ENCODE results near the gene PSPH. TPM values are rescaled to one million over a fixed set of nuclear protein-coding genes. Genes with fewer than 3 reads are reported as not detected.

PSPH gene
- total and polyA plus RNA-seq, 10 of the 15 experiments (the other 5 are each of a cell fraction or from before 2014, with no cell fraction given): 5.2 to 36.4 (median 23.9) TPM

DNA sequence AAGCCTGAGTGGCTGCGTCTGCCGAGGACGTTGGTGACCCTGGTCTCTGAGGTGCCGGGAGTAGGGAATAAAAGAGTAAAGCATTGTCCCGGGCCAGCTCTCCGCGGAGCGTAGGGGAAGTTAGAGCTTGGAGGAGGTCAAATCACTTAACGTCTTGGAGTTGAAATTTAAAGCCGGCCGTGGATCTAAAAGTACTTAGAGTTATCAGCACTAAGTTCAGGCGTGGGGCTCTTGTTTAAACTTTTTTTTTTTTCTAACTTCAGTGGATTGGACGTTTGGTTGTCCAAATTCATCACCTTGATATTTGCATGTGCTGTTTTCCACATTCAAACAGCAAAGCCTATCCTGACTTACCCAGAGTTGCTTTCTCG lies 86.2 kb downstream of the PSPH start:
- Histone ChIP-seq H3K27me3 (replicated peaks in 1 of 2; ENCODE audit: control insufficient read depth in 2 of 2, insufficient read depth in 2 of 2, low read length in 1 of 2) (no peaks in the 10 kb centered on the region), H3K9me3 (replicated peaks; ENCODE audit: control insufficient read depth, insufficient read depth, low read length) (no peaks in the 10 kb centered on the region), H3K4me3 (peak overlapping the region; percentile 91), H3K79me2 (ENCODE audit: control insufficient read depth, insufficient read depth, low read length) (peaks cover 12% of the 10 kb centered on the region), H3K4me1 (ENCODE audit: control insufficient read depth, insufficient read depth, low read length) (peaks cover 6% of the 10 kb centered on the region), H3K4me2 (ENCODE audit: control insufficient read depth, insufficient read depth) (peak overlapping the region; percentile 62), H2AFZ (ENCODE audit: control insufficient read depth, low read depth, low read length) (peak overlapping the region; percentile 41), H3K27ac (ENCODE audit: control insufficient read depth, insufficient read depth) (peak overlapping the region; percentile 73), H3K9ac (ENCODE audit: control insufficient read depth, insufficient read depth, low read length) (peak overlapping the region; percentile 81), H3K36me3 (ENCODE audit: control insufficient read depth in 2 of 2, insufficient read depth in 2 of 2, low read length in 1 of 2) (no peaks in the 10 kb centered on the region; a peak in 1 of 4 replicates), H4K20me1 (ENCODE audit: control insufficient read depth, insufficient read depth) (no peaks in the 10 kb centered on the region)
- FAIRE-seq: no peak
- ChIA-PET RAD21 (ENCODE audit: unreplicated experiment) (interaction anchor here (0.7 to 1.6 kb wide), 3 partner anchors 35 to 324 kb away, joined by 4 to 5 read pairs (median 5); partner anchors contain the start of genes CCT6A and PSPH), SMC1A (ENCODE audit: uncharacterized antibody, unreplicated experiment) (interaction anchor here (2.2 kb wide), 1 partner anchor 324 kb away, joined by 6 read pairs; no protein-coding TSS in a partner anchor), CTCF (interaction anchor here (0.7 to 1.9 kb wide), 8 partner anchors 9 to 532 kb away, joined by 3 to 9 read pairs (median 3); no protein-coding TSS in a partner anchor), POLR2A (interaction anchor here (0.9 kb wide), 1 partner anchor 86 kb away, joined by 4 read pairs; the partner anchor contains the start of genes CCT6A and PSPH)
- WGBS (ENCODE audit: insufficient coverage, insufficient replicate concordance, low lambda C conversion rate, missing lambda C conversion rate): 10% methylated on average over 14 of the region's 14 CpGs
- BruUV-seq (replicated peaks): no TSS peak
- in situ Hi-C loops (cut with MboI): loop anchor here (5.0 kb wide), 1 partner anchor 318 kb away; no protein-coding TSS in a partner anchor
- ATAC-seq: no peak
- TF ChIP-seq CBX5 (IDR thresholded peaks at IDR 0.05; ENCODE audit: low read depth) (no peak), CREB1 (IDR thresholded peaks at IDR 0.05; ENCODE audit: low read depth) (0 out of 2 replicates have a peak, but pooled peaks have one; percentile 1)
- intact Hi-C loops (cut with micrococcal nuclease; ENCODE audit: unreplicated experiment): loop anchor here (5.0 to 10.0 kb wide), 3 partner anchors 97 to 660 kb away; partner anchors contain the start of gene SUMF2
- DNase-seq (ENCODE audit: low read depth, low spot score): no peak

- H3K79me2 ChIP-seq (ENCODE audit: control insufficient read depth, insufficient read depth, low read length): peaks cover 12% of the 10 kb centered on the region
- H3K9me3 ChIP-seq (replicated peaks; ENCODE audit: control insufficient read depth, insufficient read depth, low read length): no peaks in the 10 kb centered on the region
- ChIA-PET SMC1A (ENCODE audit: uncharacterized antibody, unreplicated experiment) (interaction anchor here (2.2 kb wide), 1 partner anchor 323 kb away, joined by 6 read pairs; no protein-coding TSS in a partner anchor), POLR2A (interaction anchor here (0.6 to 0.9 kb wide), 2 partner anchors 87 to 100 kb away, joined by 4 to 5 read pairs; partner anchors contain the start of genes CCT6A and PSPH), CTCF (interaction anchor here (0.6 to 1.9 kb wide), 17 partner anchors 9 to 531 kb away, joined by 3 to 9 read pairs (median 3); no protein-coding TSS in a partner anchor), RAD21 (ENCODE audit: unreplicated experiment) (interaction anchor here (0.6 to 1.6 kb wide), 5 partner anchors 35 to 325 kb away, joined by 3 to 5 read pairs (median 4); partner anchors contain the start of genes CCT6A and PSPH)
- H3K9ac ChIP-seq (ENCODE audit: control insufficient read depth, insufficient read depth, low read length): peak within 1 kb of the TSS; percentile 81
- in situ Hi-C loops (cut with MboI) (loop anchor here (5.0 kb wide), 1 partner anchor 317 kb away; no protein-coding TSS in a partner anchor), intact Hi-C loops (cut with micrococcal nuclease; ENCODE audit: unreplicated experiment) (loop anchor here (1.0 to 10.0 kb wide), 4 partner anchors 98 to 660 kb away; partner anchors contain the start of gene SUMF2)
- H3K4me2 ChIP-seq (ENCODE audit: control insufficient read depth, insufficient read depth): peak within 1 kb of the TSS; percentile 84
- FAIRE-seq (no peak), DNase-seq (ENCODE audit: low read depth, low spot score) (no peak), ATAC-seq (peak; percentile 92)
- H3K36me3 ChIP-seq (ENCODE audit: control insufficient read depth in 2 of 2, insufficient read depth in 2 of 2, low read length in 1 of 2): no peaks in the 10 kb centered on the region; a peak in 1 of 4 replicates
- 0% methylated on average over 52 of the region's 105 CpGs for WGBS (ENCODE audit: insufficient coverage, insufficient replicate concordance, low lambda C conversion rate, missing lambda C conversion rate)
- H4K20me1 ChIP-seq (ENCODE audit: control insufficient read depth, insufficient read depth): no peaks in the 10 kb centered on the region
- H3K4me3 ChIP-seq: peak within 1 kb of the TSS; percentile 91
- peak within 1 kb of the TSS; percentile 73 for H3K27ac ChIP-seq (ENCODE audit: control insufficient read depth, insufficient read depth)
- no TSS peak for BruUV-seq (replicated peaks)
- H3K27me3 ChIP-seq (replicated peaks in 1 of 2; ENCODE audit: control insufficient read depth in 2 of 2, insufficient read depth in 2 of 2, low read length in 1 of 2): no peaks in the 10 kb centered on the region
- peaks cover 6% of the 10 kb centered on the region for H3K4me1 ChIP-seq (ENCODE audit: control insufficient read depth, insufficient read depth, low read length)
- peak within 1 kb of the TSS; percentile 80 for H2AFZ ChIP-seq (ENCODE audit: control insufficient read depth, low read depth, low read length)
- TF ChIP-seq ZNF24 (IDR thresholded peaks at IDR 0.05): no peak
- peak; percentile 82; the same call in 1 of the 2 replicates for TF ChIP-seq ESRRA (IDR thresholded peaks at IDR 0.05; ENCODE audit: low read length)
- no peak for TF ChIP-seq CBX3 (IDR thresholded peaks at IDR 0.05; ENCODE audit: borderline replicate concordance, low read depth)
- peak in 1 of 2 experiments; percentile 42; a peak in 1 of 4 replicates for TF ChIP-seq BHLHE40 (IDR thresholded peaks at IDR 0.05; ENCODE audit: borderline replicate concordance in 1 of 2, low read depth in 2 of 2, low read length in 1 of 2)
- TF ChIP-seq DPF2 (IDR thresholded peaks at IDR 0.05): 0 out of 2 replicates have a peak, but pooled peaks have one; percentile 49
- TF ChIP-seq MTA3 (IDR thresholded peaks at IDR 0.05; ENCODE audit: borderline replicate concordance, low read length): no peak
- peak; percentile 52; the same call in 1 of the 3 replicates for TF ChIP-seq POU2F2 (IDR thresholded peaks at IDR 0.05; ENCODE audit: borderline replicate concordance, low read depth, low read length)
- peak; percentile 71; the same call in 1 of the 2 replicates for TF ChIP-seq LARP7 (IDR thresholded peaks at IDR 0.05)
- TF ChIP-seq CTCF (IDR thresholded peaks at IDR 0.05 in 2 of 3, conservative IDR thresholded peaks at IDR 0.05 in 1 of 3; ENCODE audit: control insufficient read depth in 2 of 3, extremely low read depth in 1 of 3, insufficient read depth in 1 of 3, low read depth in 3 of 3, low read length in 3 of 3): peak; percentile 34 to 67 (median 48); a peak in 4 of 6 replicates
- 0 out of 2 replicates have a peak, but pooled peaks have one; percentile 43 for TF ChIP-seq BACH1 (IDR thresholded peaks at IDR 0.05; ENCODE audit: borderline replicate concordance)
- peak; percentile 72; the same call in 1 of the 2 replicates for TF ChIP-seq CREM (IDR thresholded peaks at IDR 0.05; ENCODE audit: low read depth)
Observed at GRCh38 chr7:55964261-55965099, 86.8 kb downstream of the PSPH start, which contains the start of gene NIPSNAP2. NIPSNAP2 (plus strand) TSS chr7:55964585; CDS start chr7:55964610, 25 bp downstream.

Measured in GM12878 (cell line).